ENCODE data around the gene SYDE1.
"Not testable (repeated sequence)": the region's sequence is repeated elsewhere in the genome, so short reads cannot be mapped to it uniquely, and the experiment has no call there.

SYDE1 gene

DNA sequence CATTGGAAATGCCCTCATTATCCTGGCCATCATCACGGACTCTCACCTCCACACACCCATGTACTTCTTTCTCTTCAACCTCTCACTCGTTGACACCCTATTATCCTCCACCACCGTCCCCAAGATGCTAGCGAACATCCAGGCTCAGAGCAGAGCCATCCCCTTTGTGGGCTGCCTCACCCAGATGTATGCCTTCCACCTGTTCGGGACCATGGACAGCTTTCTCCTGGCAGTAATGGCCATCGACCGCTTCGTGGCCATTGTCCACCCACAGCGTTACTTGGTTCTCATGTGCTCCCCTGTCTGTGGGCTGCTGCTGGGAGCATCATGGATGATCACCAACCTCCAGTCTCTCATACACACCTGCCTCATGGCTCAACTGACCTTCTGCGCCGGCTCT lies 20.0 kb upstream of the SYDE1 start:
- H3K27ac ChIP-seq = no peak overlapping the region
- TF ChIP-seq, protein P1, sequence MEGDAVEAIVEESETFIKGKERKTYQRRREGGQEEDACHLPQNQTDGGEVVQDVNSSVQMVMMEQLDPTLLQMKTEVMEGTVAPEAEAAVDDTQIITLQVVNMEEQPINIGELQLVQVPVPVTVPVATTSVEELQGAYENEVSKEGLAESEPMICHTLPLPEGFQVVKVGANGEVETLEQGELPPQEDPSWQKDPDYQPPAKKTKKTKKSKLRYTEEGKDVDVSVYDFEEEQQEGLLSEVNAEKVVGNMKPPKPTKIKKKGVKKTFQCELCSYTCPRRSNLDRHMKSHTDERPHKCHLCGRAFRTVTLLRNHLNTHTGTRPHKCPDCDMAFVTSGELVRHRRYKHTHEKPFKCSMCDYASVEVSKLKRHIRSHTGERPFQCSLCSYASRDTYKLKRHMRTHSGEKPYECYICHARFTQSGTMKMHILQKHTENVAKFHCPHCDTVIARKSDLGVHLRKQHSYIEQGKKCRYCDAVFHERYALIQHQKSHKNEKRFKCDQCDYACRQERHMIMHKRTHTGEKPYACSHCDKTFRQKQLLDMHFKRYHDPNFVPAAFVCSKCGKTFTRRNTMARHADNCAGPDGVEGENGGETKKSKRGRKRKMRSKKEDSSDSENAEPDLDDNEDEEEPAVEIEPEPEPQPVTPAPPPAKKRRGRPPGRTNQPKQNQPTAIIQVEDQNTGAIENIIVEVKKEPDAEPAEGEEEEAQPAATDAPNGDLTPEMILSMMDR (conservative IDR thresholded peaks at IDR 0.05) = no peak

DNA sequence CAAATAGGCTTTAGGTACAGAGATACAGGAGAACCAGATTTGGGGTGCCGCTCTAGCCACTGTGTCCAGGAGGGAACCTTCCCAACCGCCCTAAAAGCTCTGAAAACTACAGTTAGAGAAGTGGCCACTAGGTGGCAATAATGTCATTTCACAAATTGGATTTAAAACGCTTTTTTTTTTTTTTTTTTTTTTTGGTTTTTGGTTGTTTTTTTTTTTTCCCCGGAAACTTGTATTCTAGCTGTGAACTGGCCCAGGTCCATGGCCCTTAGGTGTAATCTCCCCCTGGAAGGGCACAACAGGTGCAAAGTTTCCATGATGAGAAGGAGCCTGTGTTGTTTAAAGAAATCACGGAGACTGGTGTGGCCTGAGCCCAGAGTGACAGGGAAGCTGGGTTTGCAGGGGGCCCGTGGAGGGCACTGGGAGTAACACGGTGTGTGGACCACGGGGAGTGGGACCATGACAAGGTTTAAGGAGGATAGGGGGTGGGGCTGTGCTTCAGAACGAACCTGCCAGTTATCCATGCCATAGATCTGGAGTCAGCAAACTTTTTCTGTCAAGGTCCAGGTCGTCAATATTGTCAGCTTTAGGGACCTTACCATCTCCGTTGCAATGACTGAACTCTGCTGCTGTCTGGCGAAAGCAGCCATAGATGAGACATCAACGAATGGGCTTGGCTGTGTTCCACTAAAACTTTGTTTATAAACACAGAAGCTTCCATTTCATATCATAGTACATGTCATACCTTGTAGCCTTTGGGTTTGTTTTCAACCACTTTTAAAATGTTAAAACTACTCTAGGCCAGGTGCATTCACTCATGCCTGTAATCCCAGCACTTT lies 15.1 kb upstream of the SYDE1 start:
- TF ChIP-seq, protein P1 (conservative IDR thresholded peaks at IDR 0.05) = peak; percentile 84
- no peak overlapping the region for H3K27ac ChIP-seq

DNA sequence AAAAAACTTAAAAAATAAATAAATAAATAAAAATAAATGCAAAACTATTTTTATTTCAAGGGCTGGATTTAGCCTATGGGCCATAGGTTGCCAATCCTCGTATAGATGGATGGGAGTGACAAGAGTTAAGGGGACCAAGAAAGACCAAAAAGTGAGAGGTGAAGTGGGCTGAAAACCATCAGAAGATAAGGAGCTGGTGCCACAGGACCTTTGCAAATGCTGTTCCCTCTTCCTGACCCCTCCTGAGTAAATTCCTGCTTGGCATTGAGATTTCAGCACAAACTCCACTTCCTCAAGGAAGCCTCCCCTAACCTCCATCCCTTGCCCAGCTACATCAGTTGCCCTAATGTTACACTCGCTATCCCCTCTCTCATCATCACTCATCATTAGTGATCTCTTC lies 14.2 kb upstream of the SYDE1 start:
- TF ChIP-seq, protein P1 (conservative IDR thresholded peaks at IDR 0.05) = no peak

DNA sequence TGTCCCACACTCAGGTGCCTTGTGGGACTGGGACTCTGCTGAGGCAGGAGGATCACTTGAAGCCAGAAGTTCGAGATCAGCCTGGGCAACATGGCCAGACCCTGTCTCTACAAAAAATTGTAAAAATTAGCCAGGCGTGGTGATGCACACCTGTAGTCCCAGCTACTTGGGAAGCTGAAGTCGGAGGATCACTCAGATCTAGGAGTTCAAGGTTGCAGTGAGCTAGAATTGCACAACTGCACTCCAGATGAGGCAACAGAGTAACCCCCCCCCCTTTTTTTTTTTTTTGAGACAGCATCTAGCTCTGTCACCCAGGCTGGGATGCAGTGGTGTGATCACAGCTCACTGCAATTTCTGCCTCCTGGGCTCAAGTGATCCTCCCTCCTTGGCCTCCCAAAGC lies 11.0 kb upstream of the SYDE1 start:
- no peak overlapping the region for H3K27ac ChIP-seq
- TF ChIP-seq, protein P1 (conservative IDR thresholded peaks at IDR 0.05) = no peak

More for the DNA sequence above, 14.2 kb upstream of the SYDE1 start:
- no peak overlapping the region for H3K27ac ChIP-seq

DNA sequence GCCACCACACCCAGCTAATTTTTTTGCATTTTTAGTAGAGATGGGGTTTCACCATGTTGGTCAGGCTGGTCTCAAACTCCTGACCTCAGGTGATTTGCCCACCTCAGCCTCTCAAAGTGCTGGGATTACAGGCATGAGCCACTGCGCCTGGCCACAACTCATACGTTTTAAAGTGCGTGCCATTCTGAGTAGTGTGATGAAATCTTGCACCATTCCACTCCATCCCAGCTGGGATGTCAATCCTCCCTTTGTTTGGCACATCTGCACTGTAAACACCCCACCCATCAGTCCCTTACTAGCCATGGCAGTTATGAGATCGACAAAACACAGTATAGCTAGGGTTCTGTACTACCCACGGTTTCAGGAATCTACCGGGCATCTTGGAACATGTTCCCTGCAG lies 9.2 kb upstream of the SYDE1 start:
- H3K27ac ChIP-seq = not testable (repeated sequence)

DNA sequence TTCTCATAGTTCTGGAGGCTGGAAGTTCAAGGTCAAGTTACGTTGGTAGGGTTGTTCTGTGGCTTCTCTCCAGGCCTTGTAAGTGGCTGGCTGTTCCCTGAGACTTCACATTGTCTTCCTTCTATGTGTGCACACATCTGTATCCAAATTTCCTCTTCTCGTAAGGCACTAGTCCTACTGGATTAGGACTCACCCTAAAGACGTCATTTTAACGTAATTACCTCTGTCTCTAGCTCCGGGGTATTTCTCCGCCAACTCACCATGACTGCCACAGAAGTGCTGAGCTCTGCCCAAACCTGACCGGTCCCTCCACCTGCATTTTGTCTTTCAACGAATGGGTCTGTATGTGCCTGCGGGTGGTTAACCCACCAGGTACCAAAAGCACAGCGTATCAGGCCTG lies 8.7 kb upstream of the SYDE1 start:
- TF ChIP-seq, protein P1 (conservative IDR thresholded peaks at IDR 0.05) = no peak
- H3K27ac ChIP-seq = no peak overlapping the region

DNA sequence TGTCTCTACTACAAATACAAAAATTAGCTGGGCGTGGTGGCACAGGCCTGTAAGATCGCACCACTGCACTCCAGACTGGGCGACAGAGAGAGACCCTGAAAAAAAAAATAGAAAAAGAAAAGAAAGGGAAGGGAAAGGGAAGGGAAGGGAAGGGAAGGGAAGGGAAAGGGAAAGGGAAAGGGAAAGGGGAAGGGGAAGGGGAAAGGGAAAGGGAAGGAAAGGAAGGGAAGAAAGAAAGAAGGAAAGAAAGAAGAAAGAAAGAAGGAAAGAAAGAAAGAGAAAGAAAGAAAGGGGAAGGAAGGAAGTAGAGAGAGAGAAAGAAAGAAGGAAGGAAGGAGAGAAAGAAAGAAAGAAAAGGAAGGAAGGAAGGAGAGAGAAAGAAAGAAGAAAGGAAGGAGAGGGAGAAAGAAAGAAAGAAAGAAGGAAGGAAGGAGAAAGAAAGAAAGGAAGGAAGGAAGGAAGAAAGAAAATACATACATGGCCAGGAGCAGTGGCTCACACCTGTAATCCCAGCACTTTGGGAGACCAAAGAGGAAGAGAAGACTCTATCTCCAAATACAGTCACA lies 8.1 kb upstream of the SYDE1 start:
- TF ChIP-seq, protein P1 (conservative IDR thresholded peaks at IDR 0.05) = no peak
- H3K27ac ChIP-seq = no peak overlapping the region

DNA sequence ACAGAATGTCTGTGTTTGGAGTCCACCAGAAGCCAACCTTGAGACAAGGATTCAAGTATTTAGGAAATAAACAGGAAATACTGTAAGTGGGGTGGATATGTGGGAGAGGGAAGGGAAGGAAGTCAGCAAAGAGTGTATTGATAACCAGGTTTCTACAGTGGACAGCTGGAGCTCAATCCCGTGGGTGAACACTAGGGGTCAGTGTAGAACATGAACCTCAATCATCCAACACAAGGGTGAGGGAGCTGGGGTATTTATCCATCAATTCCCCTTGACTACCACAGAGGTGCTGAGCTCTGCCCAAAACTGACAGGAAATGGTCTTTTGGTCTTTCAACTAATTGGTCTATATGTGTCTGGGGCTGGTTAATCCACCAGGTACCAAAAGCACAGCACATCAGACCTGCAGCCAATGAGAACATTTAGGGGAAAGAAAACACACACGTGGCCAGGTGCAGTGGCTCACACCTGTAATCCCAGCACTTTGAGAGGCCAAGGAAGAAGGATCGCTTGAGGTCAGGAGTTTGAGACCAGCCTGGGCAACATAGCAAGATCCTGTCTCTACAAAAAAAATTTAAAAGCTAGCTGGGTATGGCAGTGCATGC lies 5.6 kb upstream of the SYDE1 start:
- TF ChIP-seq, protein P1 (conservative IDR thresholded peaks at IDR 0.05) = peak; percentile 81
- no peak overlapping the region for H3K27ac ChIP-seq
